ENCODE results near the gene HOXA13. TPM values are rescaled to one million over a fixed set of nuclear protein-coding genes. Genes with fewer than 3 reads are reported as not detected.

The HOXA13 gene
- total RNA-seq, 1 donor from 2014 or later: under 0.01 TPM

DNA sequence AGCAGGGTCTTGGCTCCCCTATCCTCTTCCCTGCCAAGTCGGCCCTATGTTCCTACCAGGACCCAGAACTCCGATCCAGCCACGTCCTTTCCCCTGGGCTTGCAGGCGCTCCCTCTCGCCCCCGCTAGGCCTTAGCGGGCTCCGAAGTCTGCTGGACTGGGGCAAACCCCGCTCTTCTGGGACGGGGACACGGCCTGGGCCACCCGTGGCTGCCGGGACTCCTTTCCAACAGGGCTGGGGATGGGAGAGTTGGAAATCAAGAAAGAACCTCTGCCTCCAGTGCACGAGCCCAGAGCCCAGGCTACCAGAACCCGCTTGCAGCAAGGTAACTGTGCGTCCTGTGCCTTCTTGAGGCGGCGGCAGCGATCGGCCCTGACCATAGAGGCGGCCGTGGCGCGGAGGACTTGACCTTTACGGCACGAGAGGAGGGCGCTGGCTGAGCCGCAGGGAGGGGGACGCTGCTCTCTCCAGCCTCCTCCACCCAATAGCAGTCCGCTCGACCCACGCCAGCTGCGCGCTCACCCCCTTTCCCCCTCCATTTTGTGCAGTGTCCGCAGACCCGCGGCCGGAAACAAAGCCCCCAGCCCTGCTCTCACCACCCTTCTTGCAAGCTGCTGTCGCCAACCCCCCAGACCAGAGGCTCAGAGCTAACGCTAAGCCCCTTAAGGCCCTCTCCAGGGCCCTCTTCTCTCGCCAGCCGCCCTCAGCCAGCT is 7.9 kb downstream of the HOXA13 start:
- Histone ChIP-seq H3K4me3 (ENCODE audit: low read depth, low read length) (no peak overlapping the region), H3K27me3 (ENCODE audit: control insufficient read depth, insufficient read depth, low read length) (peaks cover 76% of the 10 kb centered on the region), H3K36me3 (ENCODE audit: control insufficient read depth, insufficient read depth, low read length) (no peaks in the 10 kb centered on the region)
- FAIRE-seq (no peak), DNase-seq (ENCODE audit: low read depth) (no peak)
- no peak for TF ChIP-seq CTCF (IDR thresholded peaks at IDR 0.05; ENCODE audit: insufficient read depth, low read length, severe bottlenecking)

- DNase-seq (ENCODE audit: low read depth) (no peak), FAIRE-seq (no peak)
- H3K27me3 ChIP-seq (ENCODE audit: control insufficient read depth, insufficient read depth, low read length): peaks cover 78% of the 10 kb centered on the region
Observed at GRCh38 chr7:27191161-27191731, 8.6 kb downstream of the HOXA13 start.

DNA sequence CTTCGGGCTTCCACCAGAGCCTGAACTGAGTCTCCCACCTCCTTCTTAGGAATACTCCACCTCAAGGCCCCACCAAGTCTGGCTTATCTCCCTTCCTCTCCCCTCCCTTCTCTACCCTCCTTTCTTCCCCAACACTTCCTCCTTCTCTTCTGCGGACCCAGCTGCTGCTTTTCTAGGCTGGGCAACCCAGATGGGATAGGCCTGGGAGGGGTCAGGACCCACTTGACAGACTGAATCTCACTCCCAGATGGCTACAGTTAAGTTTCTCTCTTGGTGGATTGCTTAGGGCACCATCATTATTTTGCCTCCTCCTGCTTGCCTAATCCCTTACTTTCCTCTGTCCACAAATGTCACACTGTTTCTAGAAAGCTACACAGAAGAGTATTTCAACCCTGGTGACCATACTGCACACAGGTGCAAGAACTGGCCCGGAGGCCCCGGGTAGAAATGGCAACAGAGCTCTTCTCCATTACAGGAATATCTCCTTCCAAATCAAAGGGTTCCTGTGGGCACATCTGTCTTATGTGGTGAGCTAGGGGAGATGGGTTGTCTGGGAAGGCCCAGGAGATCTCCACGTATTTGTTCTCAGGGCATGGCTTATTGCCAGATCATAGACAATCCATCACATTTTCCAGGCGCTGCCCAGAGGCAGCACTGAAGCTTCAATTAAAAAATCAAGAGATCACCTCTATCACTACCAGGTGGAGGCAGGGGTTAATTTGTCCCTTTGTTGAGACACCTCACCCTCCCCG is 9.7 kb downstream of the HOXA13 start:
- H3K36me3 ChIP-seq (ENCODE audit: control insufficient read depth, insufficient read depth, low read length): no peaks in the 10 kb centered on the region
- no peak for TF ChIP-seq CTCF (IDR thresholded peaks at IDR 0.05; ENCODE audit: insufficient read depth, low read length, severe bottlenecking)
- FAIRE-seq (no peak), DNase-seq (ENCODE audit: low read depth) (no peak)
- H3K27me3 ChIP-seq (ENCODE audit: control insufficient read depth, insufficient read depth, low read length): peaks cover 87% of the 10 kb centered on the region
- no peak overlapping the region for H3K4me3 ChIP-seq (ENCODE audit: low read depth, low read length)

More at GRCh38 chr7:27191161-27191731, 8.6 kb downstream of the HOXA13 start:
- Histone ChIP-seq H3K4me3 (ENCODE audit: low read depth, low read length) (no peak overlapping the region), H3K36me3 (ENCODE audit: control insufficient read depth, insufficient read depth, low read length) (no peaks in the 10 kb centered on the region)
- TF ChIP-seq CTCF (IDR thresholded peaks at IDR 0.05; ENCODE audit: insufficient read depth, low read length, severe bottlenecking): no peak

DNA sequence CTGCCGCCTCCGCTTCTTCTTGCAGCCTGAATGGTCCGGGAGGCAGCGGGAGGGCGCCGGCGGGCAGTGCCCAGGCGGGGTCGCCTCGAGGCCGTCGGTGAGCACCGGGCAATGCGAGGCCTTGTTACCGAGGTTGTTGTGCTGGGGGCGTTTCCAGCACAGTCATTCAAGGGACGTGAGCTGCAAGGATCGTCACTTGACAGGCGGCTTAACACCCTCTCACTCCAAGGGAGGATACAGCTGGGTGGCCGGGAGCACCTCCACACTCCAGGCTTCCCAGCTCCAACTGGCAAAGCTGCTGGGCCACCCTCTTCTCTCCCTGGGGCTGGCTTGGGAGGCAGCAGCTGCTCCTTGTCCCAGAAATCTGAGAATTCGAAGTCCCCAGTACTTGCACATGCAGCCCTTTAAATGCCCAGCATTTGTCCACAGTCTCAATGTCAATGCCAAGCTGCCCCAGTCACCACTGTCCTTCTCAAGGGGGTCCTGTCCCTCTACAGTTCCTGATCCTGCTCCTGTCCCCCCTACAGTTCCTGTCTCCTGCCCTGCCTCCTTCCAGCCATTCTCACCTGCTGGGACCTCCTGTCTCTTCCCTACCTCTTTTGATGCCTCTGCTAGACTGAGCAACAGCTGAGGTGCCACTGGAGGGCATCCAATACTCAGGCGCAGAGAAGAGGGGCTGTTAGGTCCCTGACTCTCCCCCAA is 10.4 kb downstream of the HOXA13 start:
- DNase-seq (ENCODE audit: low read depth): no peak
- Histone ChIP-seq H3K27me3 (ENCODE audit: control insufficient read depth, insufficient read depth, low read length) (peaks cover 89% of the 10 kb centered on the region), H3K4me3 (ENCODE audit: low read depth, low read length) (no peak overlapping the region), H3K36me3 (ENCODE audit: control insufficient read depth, insufficient read depth, low read length) (no peaks in the 10 kb centered on the region)
- TF ChIP-seq CTCF (IDR thresholded peaks at IDR 0.05; ENCODE audit: insufficient read depth, low read length, severe bottlenecking): no peak
- FAIRE-seq: no peak

DNA sequence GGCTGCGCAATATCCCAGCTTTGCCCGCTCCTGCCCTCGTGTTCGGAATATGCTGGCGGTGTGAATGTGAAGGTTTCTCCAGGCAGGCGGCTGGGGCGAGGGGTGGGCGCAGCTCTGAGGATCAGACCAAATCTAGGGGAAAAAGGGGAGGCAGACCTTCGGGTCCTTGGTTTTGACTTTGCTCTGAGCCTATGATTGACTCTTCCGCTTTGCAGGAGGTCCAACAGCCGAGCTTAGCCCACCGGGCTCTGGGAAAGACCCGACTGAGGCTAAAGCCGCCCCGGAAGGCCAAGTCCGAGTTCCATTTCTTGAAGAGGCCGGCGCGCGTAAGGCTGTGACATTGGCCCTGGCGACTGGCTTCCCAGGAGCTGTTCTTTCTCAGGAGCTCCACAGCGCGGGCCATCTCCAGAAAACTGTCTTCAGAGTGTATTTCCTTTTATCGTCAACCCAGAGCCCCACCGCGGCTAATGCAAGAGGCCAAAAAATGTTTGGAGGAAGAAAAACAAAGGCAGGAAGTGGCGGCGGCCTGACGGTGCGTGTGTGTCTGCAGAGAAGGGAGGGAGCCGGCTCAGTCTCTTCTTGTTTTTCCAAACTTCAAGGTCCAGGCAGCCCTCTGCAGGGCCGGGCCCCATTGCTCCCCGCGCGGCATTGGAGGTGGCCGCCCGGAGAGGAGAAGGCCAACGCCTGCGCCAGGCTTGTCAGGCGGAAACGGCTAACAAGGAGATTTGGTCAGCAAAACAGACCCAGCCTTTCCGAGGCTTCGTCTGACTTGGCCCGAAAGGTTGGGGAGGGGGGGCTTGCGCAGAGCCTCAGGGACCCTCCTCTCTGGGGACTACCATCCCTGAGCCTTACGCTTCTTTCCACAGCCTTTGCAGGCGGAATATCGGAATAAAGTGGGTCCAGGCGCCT is 11.3 kb downstream of the HOXA13 start:
- Histone ChIP-seq H3K4me3 (ENCODE audit: low read depth, low read length) (no peak overlapping the region), H3K27me3 (ENCODE audit: control insufficient read depth, insufficient read depth, low read length) (peaks cover 89% of the 10 kb centered on the region), H3K36me3 (ENCODE audit: control insufficient read depth, insufficient read depth, low read length) (no peaks in the 10 kb centered on the region)
- no peak for FAIRE-seq
- TF ChIP-seq CTCF (IDR thresholded peaks at IDR 0.05; ENCODE audit: insufficient read depth, low read length, severe bottlenecking): no peak
- no peak for DNase-seq (ENCODE audit: low read depth)
